PC-3 (cell line): Measurements from ENCODE around the gene ERBB2. TPM values are rescaled to one million over a fixed set of nuclear protein-coding genes. Genes with fewer than 3 reads are reported as not detected.

ENCODE experiments used
- ATAC-seq: fragments of 200-7000 bp; cut with Tn5 transposase; 2 replicates; pipeline ENCODE4 v1.9.1; 2020; ENCODE audit warnings: mild to moderate bottlenecking, moderate library complexity
- BruUV-seq: library from RNA; stranded (reverse); fragments of 400-500 nt; replicated peaks from 2 replicates; lab custom pipeline; 2021; lab: Mats Ljungman, UMichigan
- CTCF ChIA-PET: fragments of 300-600 bp; sonication (Branson Sonifier 250); formaldehyde crosslinking; loops from one replicate; lab custom pipeline; 2022; ENCODE audit warnings: antibody characterized with exemption; lab: Charles Lee
- POLR2A ChIA-PET: fragments of 300-600 bp; sonication (Branson Sonifier 250); formaldehyde crosslinking; loops from one replicate; lab custom pipeline; 2022; ENCODE audit warnings: antibody characterized with exemption; ENCODE audit not compliant: unreplicated experiment; lab: Charles Lee
- DNase-seq: peaks from one replicate; pipeline ENCODE4 v3.0.0-alpha.2; 2015
- H2AFZ ChIP-seq: fragments of 300-600 bp; sonication (generic); 2 replicates; pipeline ENCODE4 v1.6.0; 2016; ENCODE audit warnings: antibody characterized with exemption, low read length
- H3F3A ChIP-seq: fragments of 300-600 bp; sonication (generic); one replicate; pipeline ENCODE4 v1.6.0; 2017; ENCODE audit warnings: antibody characterized with exemption, low read length, control low read depth, mild to moderate bottlenecking; ENCODE audit not compliant: unreplicated experiment
- H3K27ac ChIP-seq: fragments of 300-600 bp; sonication (generic); 2 replicates; pipeline ENCODE4 v1.5.1; 2016; ENCODE audit warnings: mild to moderate bottlenecking, low read length
- H3K27me3 ChIP-seq: fragments of 300-600 bp; sonication (generic); 2 replicates; pipeline ENCODE4 v1.6.1; 2016; ENCODE audit warnings: low read length, mixed read lengths
- H3K36me3 ChIP-seq: fragments of 300-600 bp; sonication (generic); 2 replicates; pipeline ENCODE4 v1.6.1; 2016; ENCODE audit warnings: low read depth, mixed run types, low read length, mixed read lengths
- H3K4me1 ChIP-seq: fragments of 300-600 bp; sonication (generic); 2 replicates; pipeline ENCODE4 v1.5.1; 2016; ENCODE audit warnings: low read length; ENCODE audit not compliant: insufficient read depth
- H3K4me2 ChIP-seq: fragments of 300-600 bp; sonication (generic); 2 replicates; pipeline ENCODE4 v1.6.0; 2016; ENCODE audit warnings: low read length
- H3K4me3 ChIP-seq: fragments of 300-600 bp; sonication (generic); 2 replicates; pipeline ENCODE4 v1.5.1; 2016; ENCODE audit warnings: mild to moderate bottlenecking, low read length, mixed read lengths
- H3K79me2 ChIP-seq: fragments of 300-600 bp; sonication (generic); 2 replicates; pipeline ENCODE4 v1.6.1; 2017; ENCODE audit warnings: low read length, mixed read lengths
- H3K9ac ChIP-seq: fragments of 300-600 bp; sonication (generic); 2 replicates; pipeline ENCODE4 v1.6.0; 2016; ENCODE audit warnings: mild to moderate bottlenecking, low read length
- H3K9me2 ChIP-seq: fragments of 300-600 bp; sonication (generic); replicated peaks from 2 replicates; pipeline ENCODE4 v1.6.1; 2016; ENCODE audit warnings: mixed run types, low read length, mixed read lengths
- H3K9me3 ChIP-seq: fragments of 300-600 bp; sonication (generic); 2 replicates; pipeline ENCODE4 v1.6.1; 2016; ENCODE audit warnings: low read length, mixed read lengths
- H4K20me1 ChIP-seq: fragments of 300-600 bp; sonication (generic); 2 replicates; pipeline ENCODE4 v1.6.1; 2016; ENCODE audit warnings: low read length, mixed read lengths
- EZH2 ChIP-seq: fragments of 300-600 bp; sonication (generic); IDR thresholded peaks from one replicate; pipeline ENCODE4 v1.6.1; 2017; ENCODE audit warnings: antibody characterized with exemption, mild to moderate bottlenecking, low read length; ENCODE audit not compliant: unreplicated experiment
- EZH2phosphoT487 ChIP-seq: fragments of 300-600 bp; sonication (generic); IDR thresholded peaks from 2 replicates; pipeline ENCODE4 v1.6.1; 2018; ENCODE audit warnings: mild to moderate bottlenecking, antibody characterized with exemption, low read length, borderline replicate concordance
- intact Hi-C: fragments of 100-400 bp; cut with micrococcal nuclease; formaldehyde crosslinking; loops from 2 replicates; pipeline ENCODE4 v1.9.0; 2023
- total RNA-seq: library from RNA; depleted of rRNA; stranded (reverse); fragments of >200 nt; gene quantifications from 2 replicates; pipeline ENCODE4 v1.2.3, GENCODE V29; 2014
- TF ChIP-seq, protein P1 (sequence below): fragments of 300-600 bp; sonication (generic); conservative IDR thresholded peaks from 2 replicates; pipeline ENCODE4 v1.5.1; 2017; ENCODE audit warnings: antibody characterized with exemption, low read depth, mild to moderate bottlenecking, low read length

ERBB2 gene
- total RNA-seq, 1 experiment from 2014 or later, result 36.2 TPM

DNA sequence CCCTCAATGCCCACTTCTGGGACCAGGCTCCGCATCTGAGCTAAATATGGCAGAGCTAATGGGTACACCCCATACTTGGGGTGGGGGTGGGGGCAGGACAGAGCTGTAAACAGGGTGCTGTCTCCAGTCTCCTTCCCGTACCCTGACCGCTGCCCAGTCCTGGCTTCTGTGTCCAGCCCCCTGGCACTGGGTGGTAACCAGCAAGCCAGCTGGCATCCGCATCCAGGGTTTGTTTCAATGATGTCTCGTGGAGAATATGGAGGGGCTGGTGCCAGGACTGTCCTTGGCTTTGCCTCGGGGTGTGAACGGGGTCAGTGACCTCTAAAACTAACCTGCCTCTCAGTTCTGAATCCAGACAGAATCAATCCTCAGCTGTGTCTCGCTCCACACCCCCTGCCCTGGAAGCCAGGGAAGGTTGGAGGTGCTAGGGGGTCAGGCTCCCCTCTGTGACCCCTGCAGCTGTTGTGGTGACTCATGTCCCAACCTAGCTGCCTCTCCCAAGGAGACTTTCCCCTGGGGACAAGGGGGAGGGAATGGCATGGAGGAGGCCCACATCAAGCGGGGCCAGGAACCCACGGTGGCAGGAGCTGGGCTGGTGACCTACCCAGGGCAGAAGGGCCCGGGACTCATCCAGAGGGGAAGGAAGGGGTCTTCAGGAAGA is 33.1 kb upstream of the ERBB2 start:
- TF ChIP-seq EZH2phosphoT487 (no peak), EZH2 (no peak)
- TF ChIP-seq, protein P1, sequence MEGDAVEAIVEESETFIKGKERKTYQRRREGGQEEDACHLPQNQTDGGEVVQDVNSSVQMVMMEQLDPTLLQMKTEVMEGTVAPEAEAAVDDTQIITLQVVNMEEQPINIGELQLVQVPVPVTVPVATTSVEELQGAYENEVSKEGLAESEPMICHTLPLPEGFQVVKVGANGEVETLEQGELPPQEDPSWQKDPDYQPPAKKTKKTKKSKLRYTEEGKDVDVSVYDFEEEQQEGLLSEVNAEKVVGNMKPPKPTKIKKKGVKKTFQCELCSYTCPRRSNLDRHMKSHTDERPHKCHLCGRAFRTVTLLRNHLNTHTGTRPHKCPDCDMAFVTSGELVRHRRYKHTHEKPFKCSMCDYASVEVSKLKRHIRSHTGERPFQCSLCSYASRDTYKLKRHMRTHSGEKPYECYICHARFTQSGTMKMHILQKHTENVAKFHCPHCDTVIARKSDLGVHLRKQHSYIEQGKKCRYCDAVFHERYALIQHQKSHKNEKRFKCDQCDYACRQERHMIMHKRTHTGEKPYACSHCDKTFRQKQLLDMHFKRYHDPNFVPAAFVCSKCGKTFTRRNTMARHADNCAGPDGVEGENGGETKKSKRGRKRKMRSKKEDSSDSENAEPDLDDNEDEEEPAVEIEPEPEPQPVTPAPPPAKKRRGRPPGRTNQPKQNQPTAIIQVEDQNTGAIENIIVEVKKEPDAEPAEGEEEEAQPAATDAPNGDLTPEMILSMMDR, result no peak
- H4K20me1 ChIP-seq, result no peaks in the 10 kb centered on the region
- H3F3A ChIP-seq, result no peaks in the 10 kb centered on the region
- intact Hi-C loops, result no loop called here
- H3K27ac ChIP-seq, result no peak overlapping the region
- ATAC-seq (no peak), DNase-seq (no peak)
- H3K79me2 ChIP-seq, result no peaks in the 10 kb centered on the region
- no peaks in the 10 kb centered on the region for H3K9me2 ChIP-seq
- no peaks in the 10 kb centered on the region for H3K9me3 ChIP-seq
- no peak overlapping the region for H3K4me2 ChIP-seq
- no peak overlapping the region for H3K9ac ChIP-seq
- no TSS peak for BruUV-seq
- no peaks in the 10 kb centered on the region for H3K27me3 ChIP-seq
- H3K4me3 ChIP-seq, result no peak overlapping the region
- POLR2A ChIA-PET, result no interaction called here
- H2AFZ ChIP-seq, result no peak overlapping the region
- H3K36me3 ChIP-seq, result no peaks in the 10 kb centered on the region
- CTCF ChIA-PET, result interaction anchor here (1.5 kb wide), 1 partner anchor 45 kb away, joined by 4 read pairs; no protein-coding TSS in a partner anchor
- peaks cover 4% of the 10 kb centered on the region; the same call in 1 of the 2 replicates for H3K4me1 ChIP-seq

- H3K4me3 ChIP-seq, result no peak overlapping the region
- ChIA-PET CTCF (interaction anchor here (1.5 kb wide), 1 partner anchor 46 kb away, joined by 4 read pairs; no protein-coding TSS in a partner anchor), POLR2A (no interaction called here)
- no TSS peak for BruUV-seq
- no peaks in the 10 kb centered on the region for H3K9me2 ChIP-seq
- H3K4me1 ChIP-seq, result peaks cover 4% of the 10 kb centered on the region; the same call in 1 of the 2 replicates
- no peak overlapping the region for H2AFZ ChIP-seq
- TF ChIP-seq, protein P1, result no peak
- no peak for TF ChIP-seq EZH2phosphoT487
- H3K9me3 ChIP-seq, result no peaks in the 10 kb centered on the region
- H3K36me3 ChIP-seq, result no peaks in the 10 kb centered on the region
- DNase-seq, result no peak
- no peaks in the 10 kb centered on the region for H4K20me1 ChIP-seq
- no peak for ATAC-seq
- no peaks in the 10 kb centered on the region for H3K79me2 ChIP-seq
- intact Hi-C loops, result no loop called here
- H3F3A ChIP-seq, result no peaks in the 10 kb centered on the region
- H3K27ac ChIP-seq, result no peak overlapping the region
- H3K27me3 ChIP-seq, result no peaks in the 10 kb centered on the region
- H3K4me2 ChIP-seq, result 0 out of 2 replicates have a peak overlapping the region, but pooled peaks have one; percentile 82
- H3K9ac ChIP-seq, result no peak overlapping the region
These were observed 32.5 kb upstream of the ERBB2 start for GRCh38 chr17:39667262-39667944.
